Fibroblast of lung (primary cell): ENCODE data around the gene SPON1. TPM values are rescaled to one million over a fixed set of nuclear protein-coding genes. Genes with fewer than 3 reads are reported as not detected.

Source experiments
- DNase-seq, 2 donors: peaks; one replicate each; pipeline versions ENCODE4 v3.0.0 to v3.0.0-alpha.2; 2010; ENCODE audit warnings: low read depth in 2 of 2
- H2AFZ ChIP-seq: 2 replicates; pipeline ENCODE4 v1.5.1; 2012; ENCODE audit warnings: low read length, control low read depth, inconsistent platforms
- H3K27ac ChIP-seq: 2 replicates; pipeline ENCODE4 v1.5.1; 2011; ENCODE audit warnings: low read length, control low read depth; ENCODE audit not compliant: insufficient read depth
- H3K27me3 ChIP-seq: 2 replicates; pipeline ENCODE4 v1.5.1; 2011; ENCODE audit warnings: mild to moderate bottlenecking, low read length; ENCODE audit not compliant: control insufficient read depth, insufficient read depth
- H3K36me3 ChIP-seq: 2 replicates; pipeline ENCODE4 v1.5.1; 2011; ENCODE audit warnings: low read length; ENCODE audit not compliant: control insufficient read depth, insufficient read depth
- H3K4me1 ChIP-seq: 2 replicates; pipeline ENCODE4 v1.5.1; 2011; ENCODE audit warnings: low read length; ENCODE audit not compliant: control insufficient read depth, insufficient read depth; ENCODE audit errors: extremely low read depth
- H3K4me2 ChIP-seq: 2 replicates; pipeline ENCODE4 v1.5.1; 2011; ENCODE audit warnings: low read length, control low read depth; ENCODE audit not compliant: insufficient read depth; ENCODE audit errors: extremely low read depth
- H3K4me3 ChIP-seq, 4 experiments: fragments of 200-600 bp in 1 of 4; sonication (generic) in 1 of 4; replicated peaks in 1 of 4; 2 replicates each; pipeline ENCODE4 v1.5.1; 2011 to 2016; ENCODE audit warnings: low read length in 4 of 4, low read depth in 3 of 4, mild to moderate bottlenecking in 3 of 4, control low read depth in 2 of 4, inconsistent platforms in 1 of 4, mixed read lengths in 1 of 4; ENCODE audit not compliant: insufficient read depth in 1 of 4; ENCODE audit errors: control extremely low read depth in 1 of 4
- H3K79me2 ChIP-seq: 2 replicates; pipeline ENCODE4 v1.5.1; 2012; ENCODE audit warnings: mild to moderate bottlenecking, low read length, inconsistent platforms; ENCODE audit not compliant: control insufficient read depth, insufficient read depth
- H3K9ac ChIP-seq: 2 replicates; pipeline ENCODE4 v1.5.1; 2011; ENCODE audit warnings: mild to moderate bottlenecking, low read length, control low read depth; ENCODE audit not compliant: insufficient read depth
- H3K9me3 ChIP-seq: 2 replicates; pipeline ENCODE4 v1.5.1; 2012; ENCODE audit warnings: low read depth, low read length; ENCODE audit not compliant: control insufficient read depth, insufficient read depth
- H4K20me1 ChIP-seq: 2 replicates; pipeline ENCODE4 v1.5.1; 2011; ENCODE audit warnings: low read length; ENCODE audit not compliant: control insufficient read depth, insufficient read depth; ENCODE audit errors: extremely low read depth
- EZH2 ChIP-seq: IDR thresholded peaks from 2 replicates; pipeline ENCODE4 v1.5.1; 2012; ENCODE audit warnings: low read length, control low read depth, mild to moderate bottlenecking; ENCODE audit errors: missing control alignments
- polyA plus RNA-seq, 2 donors: library from polyadenylated mRNA; depleted of rRNA in 1 of 2; stranded (reverse) in 1 of 2; unstranded in 1 of 2; fragments of >200 nt; gene quantifications; 2 replicates each; pipeline ENCODE4 v1.2.1, GENCODE V29; 2011 to 2012; ENCODE audit warnings: missing spikeins in 1 of 2
- total RNA-seq: library from RNA; depleted of rRNA; stranded (reverse); fragments of >200 nt; gene quantifications from 2 replicates; pipeline ENCODE4 v1.2.1, GENCODE V29; 2014
- TF ChIP-seq, protein P1 (sequence below), 2 donors: IDR thresholded peaks in 1 of 2; conservative IDR thresholded peaks in 1 of 2; 1 replicate in 1 of 2; 2 replicates in 1 of 2; pipeline ENCODE4 v1.5.1; 2011 to 2012; ENCODE audit warnings: low read length in 2 of 2, control low read depth in 1 of 2, inconsistent platforms in 1 of 2, low read depth in 1 of 2, mild to moderate bottlenecking in 1 of 2

The SPON1 gene
- total and polyA plus RNA-seq, 2 donors (not counting 1 experiment from before 2014, with no cell fraction given), result 0.45 to 3.5 TPM

DNA sequence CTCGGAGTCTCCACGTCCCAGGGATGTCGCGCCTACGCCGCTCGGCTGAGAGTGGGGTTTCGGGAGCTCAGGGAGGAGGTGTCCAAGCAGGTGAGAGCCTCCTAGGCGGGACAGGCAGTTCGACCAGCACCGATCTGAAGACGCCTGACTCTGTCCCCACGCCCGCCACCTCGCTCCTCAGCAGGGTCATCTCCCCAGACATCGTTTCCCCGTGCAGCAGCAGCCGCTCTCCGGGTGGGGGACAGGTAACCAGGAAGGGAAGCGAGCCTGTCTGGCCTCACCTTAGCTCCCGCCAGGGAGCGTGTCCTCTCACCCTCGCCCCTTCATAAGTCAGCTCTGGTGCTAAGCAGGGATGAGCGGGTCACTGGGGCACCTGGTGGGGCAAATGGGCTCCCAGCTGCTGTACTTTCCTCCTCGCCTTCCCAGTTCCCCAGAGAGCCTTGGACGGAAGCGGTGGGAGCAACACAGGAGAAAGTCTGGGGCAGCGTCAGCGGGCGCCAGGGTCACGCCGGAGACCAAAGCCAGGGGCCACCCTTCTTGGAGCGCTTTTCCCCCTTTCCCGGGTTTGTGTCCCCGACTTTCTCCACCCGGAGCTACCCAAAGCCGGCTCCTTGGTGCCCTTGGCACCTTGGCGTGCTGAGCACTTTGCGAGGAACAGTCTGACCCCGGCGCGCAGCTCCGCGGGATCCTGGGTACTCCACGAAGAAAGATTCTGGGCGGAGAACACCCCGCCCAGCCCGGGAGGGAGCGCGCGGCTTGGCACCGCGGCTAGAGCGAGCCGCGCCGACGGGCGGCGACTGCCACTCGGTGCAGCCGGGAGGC is 1.6 kb downstream of the SPON1 start:
- Histone ChIP-seq H3K79me2 (no peaks in the 10 kb centered on the region), H3K4me2 (peak overlapping the region; percentile 84), H3K4me3 (peak overlapping the region; percentile 3 to 50 (median 25)), H3K27me3 (peaks cover 51% of the 10 kb centered on the region), H3K36me3 (no peaks in the 10 kb centered on the region), H2AFZ (peak overlapping the region; percentile 25), H3K9me3 (no peaks in the 10 kb centered on the region), H3K9ac (no peak overlapping the region), H3K4me1 (peaks cover 3% of the 10 kb centered on the region), H3K27ac (no peak overlapping the region), H4K20me1 (no peaks in the 10 kb centered on the region)
- no peak for DNase-seq
- TF ChIP-seq, protein P1, sequence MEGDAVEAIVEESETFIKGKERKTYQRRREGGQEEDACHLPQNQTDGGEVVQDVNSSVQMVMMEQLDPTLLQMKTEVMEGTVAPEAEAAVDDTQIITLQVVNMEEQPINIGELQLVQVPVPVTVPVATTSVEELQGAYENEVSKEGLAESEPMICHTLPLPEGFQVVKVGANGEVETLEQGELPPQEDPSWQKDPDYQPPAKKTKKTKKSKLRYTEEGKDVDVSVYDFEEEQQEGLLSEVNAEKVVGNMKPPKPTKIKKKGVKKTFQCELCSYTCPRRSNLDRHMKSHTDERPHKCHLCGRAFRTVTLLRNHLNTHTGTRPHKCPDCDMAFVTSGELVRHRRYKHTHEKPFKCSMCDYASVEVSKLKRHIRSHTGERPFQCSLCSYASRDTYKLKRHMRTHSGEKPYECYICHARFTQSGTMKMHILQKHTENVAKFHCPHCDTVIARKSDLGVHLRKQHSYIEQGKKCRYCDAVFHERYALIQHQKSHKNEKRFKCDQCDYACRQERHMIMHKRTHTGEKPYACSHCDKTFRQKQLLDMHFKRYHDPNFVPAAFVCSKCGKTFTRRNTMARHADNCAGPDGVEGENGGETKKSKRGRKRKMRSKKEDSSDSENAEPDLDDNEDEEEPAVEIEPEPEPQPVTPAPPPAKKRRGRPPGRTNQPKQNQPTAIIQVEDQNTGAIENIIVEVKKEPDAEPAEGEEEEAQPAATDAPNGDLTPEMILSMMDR (conservative IDR thresholded peaks at IDR 0.05 in 1 of 2, IDR thresholded peaks at IDR 0.05 in 1 of 2; ENCODE audit: low read depth in 1 of 2, low read length in 2 of 2), result no peak
- peak; percentile 81 for TF ChIP-seq EZH2

DNA sequence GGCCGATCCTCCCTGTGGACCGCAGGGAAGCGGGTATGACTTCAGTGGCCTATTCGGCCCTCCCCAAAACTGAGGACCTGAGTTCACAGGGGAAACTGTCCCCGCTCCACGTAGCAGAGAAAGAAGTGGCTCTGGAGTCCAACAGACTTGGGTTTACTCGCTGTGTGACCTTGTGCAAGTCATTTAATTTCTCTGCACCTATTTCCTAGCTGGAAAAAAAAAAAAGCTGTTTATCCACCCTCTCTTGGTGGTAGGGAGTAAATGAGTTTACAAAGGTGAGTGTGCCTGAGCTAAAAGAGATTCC is 2.2 kb downstream of the SPON1 start:
- Histone ChIP-seq H3K27me3 (peaks cover 50% of the 10 kb centered on the region), H4K20me1 (no peaks in the 10 kb centered on the region), H3K9me3 (no peaks in the 10 kb centered on the region), H3K4me3 (peak overlapping the region; percentile 3 to 50 (median 12)), H2AFZ (no peak overlapping the region), H3K36me3 (no peaks in the 10 kb centered on the region), H3K27ac (no peak overlapping the region), H3K4me2 (peak overlapping the region; percentile 84), H3K9ac (no peak overlapping the region), H3K79me2 (no peaks in the 10 kb centered on the region), H3K4me1 (peaks cover 3% of the 10 kb centered on the region)
- TF ChIP-seq, protein P1 (conservative IDR thresholded peaks at IDR 0.05 in 1 of 2, IDR thresholded peaks at IDR 0.05 in 1 of 2; ENCODE audit: low read depth in 1 of 2, low read length in 2 of 2), result no peak
- TF ChIP-seq EZH2, result peak; percentile 1
- DNase-seq, result no peak

DNA sequence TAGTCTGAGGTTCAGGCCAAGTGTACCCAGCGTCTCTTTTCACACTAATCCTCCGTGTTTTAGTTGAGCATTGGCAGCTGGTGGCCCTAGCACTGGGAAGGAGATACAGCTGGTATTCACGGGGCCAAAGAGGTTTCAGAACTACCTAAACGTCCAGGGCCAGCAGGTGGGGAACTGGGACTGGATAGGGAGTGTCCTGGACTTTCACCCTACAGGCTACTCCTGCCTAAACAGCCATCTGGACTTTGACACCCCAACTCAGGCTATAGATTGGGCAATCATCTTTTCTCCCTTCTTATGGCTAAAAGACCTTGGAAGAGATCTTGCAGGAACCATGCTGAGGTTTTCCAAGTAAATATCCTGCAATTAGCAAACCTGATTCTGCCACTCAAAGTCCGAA is 2.8 kb downstream of the SPON1 start:
- H3K9ac ChIP-seq, result no peak overlapping the region
- no peaks in the 10 kb centered on the region for H3K79me2 ChIP-seq
- H3K9me3 ChIP-seq, result no peaks in the 10 kb centered on the region
- no peak for TF ChIP-seq EZH2
- TF ChIP-seq, protein P1 (conservative IDR thresholded peaks at IDR 0.05 in 1 of 2, IDR thresholded peaks at IDR 0.05 in 1 of 2; ENCODE audit: low read depth in 1 of 2, low read length in 2 of 2), result no peak
- H3K36me3 ChIP-seq, result no peaks in the 10 kb centered on the region
- no peak overlapping the region for H3K4me3 ChIP-seq
- H2AFZ ChIP-seq, result no peak overlapping the region
- H3K27ac ChIP-seq, result no peak overlapping the region
- peaks cover 3% of the 10 kb centered on the region for H3K4me1 ChIP-seq
- H3K27me3 ChIP-seq, result peaks cover 47% of the 10 kb centered on the region
- no peak overlapping the region for H3K4me2 ChIP-seq
- no peak for DNase-seq
- no peaks in the 10 kb centered on the region for H4K20me1 ChIP-seq
